HG03108 (cell line): Measurements from ENCODE around the gene R3HDM2.

Source experiments
- ATAC-seq: cut with Tn5 transposase; IDR thresholded peaks from one replicate; pipeline ENCODE4 v1.9.1; 2021; ENCODE audit warnings: moderate library complexity; ENCODE audit not compliant: unreplicated experiment

R3HDM2 gene

DNA sequence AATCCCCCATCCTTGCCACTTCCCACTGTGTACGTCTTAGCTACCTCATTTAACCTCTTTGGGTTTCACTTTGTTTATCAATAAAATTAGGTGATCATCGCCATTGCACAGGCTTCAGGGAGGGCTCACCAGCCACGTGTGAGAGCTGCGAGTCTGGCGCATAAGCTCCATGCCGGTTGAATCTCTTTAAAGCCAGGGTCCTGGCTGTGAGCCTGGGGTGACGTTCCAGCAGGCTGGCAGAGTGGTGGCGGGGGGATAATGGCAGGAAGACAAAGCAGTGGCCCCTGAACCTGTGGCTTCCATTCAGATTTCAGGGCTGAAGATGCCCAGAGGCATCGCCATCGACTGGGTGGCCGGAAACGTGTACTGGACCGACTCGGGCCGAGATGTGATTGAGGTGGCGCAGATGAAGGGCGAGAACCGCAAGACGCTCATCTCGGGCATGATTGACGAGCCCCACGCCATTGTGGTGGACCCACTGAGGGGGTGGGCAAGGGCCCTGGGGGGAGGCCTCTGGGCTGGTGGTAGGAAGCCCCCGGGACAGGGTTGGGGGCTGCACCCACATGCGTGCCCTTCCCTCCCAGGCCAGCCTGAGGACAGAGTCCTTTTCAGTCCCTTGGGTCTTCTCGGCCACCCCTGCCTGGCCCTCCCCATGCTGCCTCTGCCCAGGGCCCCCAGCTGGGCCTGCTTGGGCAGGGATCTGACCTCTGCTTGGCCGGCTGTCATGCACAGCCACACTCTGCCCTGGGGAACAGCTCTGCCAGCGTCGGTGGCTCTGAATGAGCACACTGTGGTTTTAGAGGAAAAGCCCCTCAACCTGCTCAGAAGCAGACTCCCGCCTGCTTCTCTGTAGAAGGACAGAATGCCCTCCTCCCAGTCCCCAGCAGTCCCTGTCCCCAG, 222.9 kb downstream of the R3HDM2 start:
- ATAC-seq, result no peak

DNA sequence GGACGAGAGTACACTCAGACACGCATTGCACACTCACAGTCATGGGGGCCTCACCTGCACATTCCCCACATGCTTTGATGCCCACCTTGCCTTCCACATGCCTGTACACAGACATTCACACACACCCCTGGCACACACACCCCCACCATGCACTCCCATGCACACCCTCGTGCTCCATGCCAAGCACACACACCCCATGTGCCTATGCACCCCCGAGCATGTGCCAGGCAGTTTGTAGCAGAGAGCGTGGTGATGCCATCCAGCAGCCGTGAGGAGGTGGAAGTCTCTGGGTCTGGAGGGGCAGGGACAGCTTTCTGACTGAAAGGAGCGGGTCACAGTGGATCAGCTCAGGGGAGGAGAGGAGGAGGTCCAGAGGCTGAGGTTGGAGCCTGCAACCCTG, 224.9 kb downstream of the R3HDM2 start:
- ATAC-seq, result no peak

DNA sequence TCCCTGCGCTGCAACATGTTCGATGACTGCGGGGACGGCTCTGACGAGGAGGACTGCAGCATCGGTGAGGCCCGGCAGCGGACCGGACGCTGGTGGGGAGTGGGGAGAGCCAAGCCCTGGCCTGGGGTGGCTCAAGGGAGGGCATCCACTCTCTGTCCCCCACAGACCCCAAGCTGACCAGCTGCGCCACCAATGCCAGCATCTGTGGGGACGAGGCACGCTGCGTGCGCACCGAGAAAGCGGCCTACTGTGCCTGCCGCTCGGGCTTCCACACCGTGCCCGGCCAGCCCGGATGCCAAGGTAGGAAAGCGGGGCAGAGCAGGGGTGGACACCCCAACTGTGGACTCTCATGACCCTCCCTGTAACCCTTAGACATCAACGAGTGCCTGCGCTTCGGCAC, 225.7 kb downstream of the R3HDM2 start:
- no peak for ATAC-seq

DNA sequence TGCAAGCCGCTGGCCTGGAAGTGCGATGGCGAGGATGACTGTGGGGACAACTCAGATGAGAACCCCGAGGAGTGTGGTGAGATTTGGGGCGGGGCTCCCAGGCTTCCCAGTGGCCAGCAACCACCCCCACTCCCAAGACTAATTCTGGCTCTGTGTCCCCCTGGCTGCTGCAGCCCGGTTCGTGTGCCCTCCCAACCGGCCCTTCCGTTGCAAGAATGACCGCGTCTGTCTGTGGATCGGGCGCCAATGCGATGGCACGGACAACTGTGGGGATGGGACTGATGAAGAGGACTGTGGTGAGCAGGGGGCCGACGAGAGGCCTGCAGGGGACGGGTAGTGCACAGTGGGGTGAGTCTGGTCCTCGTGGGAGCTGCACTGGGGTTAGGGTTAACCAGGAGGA, 226.4 kb downstream of the R3HDM2 start:
- ATAC-seq, result no peak

DNA sequence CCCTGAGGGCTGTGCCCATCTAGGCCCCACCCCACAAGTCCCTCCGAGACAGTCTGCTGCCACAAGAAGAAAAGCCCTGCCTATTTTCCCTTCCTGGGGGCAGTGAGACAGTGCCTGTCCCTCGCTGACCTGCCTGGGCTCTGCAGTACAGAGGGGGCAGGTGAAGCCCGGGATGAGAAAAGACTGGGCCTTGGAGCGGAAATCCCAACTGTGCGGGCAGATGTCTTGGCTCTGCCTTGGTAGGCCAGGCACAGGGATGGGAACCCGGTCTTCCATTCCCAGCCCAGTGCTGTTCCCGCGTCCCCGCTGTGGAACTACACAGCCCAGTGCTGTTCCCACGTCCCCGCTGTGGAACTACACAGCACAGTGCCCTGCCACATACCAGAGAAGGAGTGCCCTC, 227.1 kb downstream of the R3HDM2 start:
- ATAC-seq, result no peak
